NCI-H2196 (cell line): ENCODE measurements around the gene FGF19.

Source experiments
- DNase-seq: peaks from one replicate; lab custom pipeline; 2025; ENCODE audit not compliant: unreplicated experiment; lab: John Stamatoyannopoulos, UW

The FGF19 gene

GRCh38 chr11:69656536-69657455, 47.0 kb downstream of the FGF19 start:
- no peak for DNase-seq

DNA sequence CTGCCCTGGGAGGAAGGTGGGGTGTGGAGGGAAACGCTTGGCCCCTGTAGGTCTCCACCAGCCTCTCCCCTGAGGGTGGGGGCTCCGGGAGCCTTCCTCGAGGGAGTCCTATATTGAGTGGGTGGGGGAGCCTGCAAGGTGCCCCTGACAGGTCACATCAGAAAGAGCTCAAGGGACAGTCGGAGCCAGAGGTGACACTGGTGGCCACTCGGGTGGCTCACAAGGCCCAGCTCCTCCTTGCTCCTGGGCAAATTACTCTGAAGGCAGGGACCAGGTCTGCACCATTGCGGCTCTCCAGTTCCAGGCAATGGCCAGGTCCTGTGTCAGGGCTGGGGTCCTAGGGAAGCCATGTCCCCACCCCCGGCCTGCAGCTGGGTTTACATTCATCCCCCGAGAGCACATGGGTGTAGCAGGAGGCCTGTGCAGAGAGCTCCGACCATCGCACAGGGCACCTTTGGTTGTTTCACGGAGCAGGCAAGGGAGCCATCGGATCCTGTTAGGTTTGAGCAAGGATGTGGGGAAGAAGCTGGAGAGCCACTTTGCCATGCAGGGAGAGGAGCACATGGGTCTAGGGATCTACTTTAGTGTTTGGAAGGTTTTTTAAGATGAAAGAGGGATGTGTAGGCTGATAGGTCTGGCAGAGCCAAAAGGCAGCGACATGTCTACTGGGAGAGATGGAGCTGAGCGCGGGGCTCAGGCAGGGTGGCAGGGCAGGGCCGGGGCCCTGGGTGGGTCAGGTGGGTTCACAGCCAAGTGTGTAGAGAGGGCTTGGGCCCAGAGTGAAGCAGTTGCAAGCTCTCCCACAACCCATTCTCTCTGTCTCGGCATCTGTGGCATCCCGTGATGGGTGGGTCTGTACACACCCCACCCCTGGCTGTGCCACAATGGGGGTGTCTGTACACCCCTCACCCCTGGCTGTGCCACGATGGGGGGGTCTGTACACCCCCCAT, 48.1 kb downstream of the FGF19 start:
- DNase-seq: no peak

GRCh38 chr11:69654660-69655478, 49.0 kb downstream of the FGF19 start:
- peak; percentile 37 for DNase-seq

GRCh38 chr11:69654001-69654659, 49.7 kb downstream of the FGF19 start:
- peak; percentile 24 for DNase-seq

DNA sequence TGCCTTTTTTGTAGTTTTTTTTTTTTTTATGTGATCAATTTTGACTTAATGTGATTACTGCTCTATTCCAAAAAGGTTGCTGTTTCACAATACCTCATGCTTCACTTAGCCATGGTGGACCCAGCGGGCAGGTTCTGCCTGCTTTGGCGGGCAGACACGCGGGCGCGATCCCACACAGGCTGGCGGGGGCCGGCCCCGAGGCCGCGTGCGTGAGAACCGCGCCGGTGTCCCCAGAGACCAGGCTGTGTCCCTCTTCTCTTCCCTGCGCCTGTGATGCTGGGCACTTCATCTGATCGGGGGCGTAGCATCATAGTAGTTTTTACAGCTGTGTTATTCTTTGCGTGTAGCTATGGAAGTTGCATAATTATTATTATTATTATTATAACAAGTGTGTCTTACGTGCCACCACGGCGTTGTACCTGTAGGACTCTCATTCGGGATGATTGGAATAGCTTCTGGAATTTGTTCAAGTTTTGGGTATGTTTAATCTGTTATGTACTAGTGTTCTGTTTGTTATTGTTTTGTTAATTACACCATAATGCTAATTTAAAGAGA, 50.3 kb downstream of the FGF19 start:
- no peak for DNase-seq

- no peak for DNase-seq
Measured at GRCh38 chr11:69652999-69653398, 50.8 kb downstream of the FGF19 start.

- no peak for DNase-seq
Measured at GRCh38 chr11:69651834-69652620, 51.8 kb downstream of the FGF19 start.

DNA sequence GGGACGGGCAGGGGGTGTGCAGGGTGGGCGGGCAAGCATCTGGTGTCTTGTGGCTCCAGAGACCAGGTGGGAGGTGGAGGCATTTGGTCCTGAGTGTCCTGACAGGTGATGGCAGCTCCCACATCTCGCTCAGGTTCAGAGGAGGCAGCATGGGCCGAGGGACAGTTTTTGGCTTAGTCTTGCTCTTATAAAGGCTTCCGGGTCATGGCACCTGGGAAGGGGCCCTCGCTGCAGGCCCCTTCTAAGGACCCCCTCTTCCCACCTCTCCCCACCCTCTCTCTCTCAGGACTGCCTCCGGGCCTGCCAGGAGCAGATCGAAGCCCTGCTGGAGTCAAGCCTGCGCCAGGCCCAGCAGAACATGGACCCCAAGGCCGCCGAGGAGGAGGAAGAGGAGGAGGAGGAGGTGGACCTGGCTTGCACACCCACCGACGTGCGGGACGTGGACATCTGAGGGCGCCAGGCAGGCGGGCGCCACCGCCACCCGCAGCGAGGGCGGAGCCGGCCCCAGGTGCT, 52.9 kb downstream of the FGF19 start:
- no peak for DNase-seq

- DNase-seq: no peak
Measured at GRCh38 chr11:69650081-69650831, 53.6 kb downstream of the FGF19 start.

GRCh38 chr11:69649576-69649900, 54.3 kb downstream of the FGF19 start:
- no peak for DNase-seq

DNA sequence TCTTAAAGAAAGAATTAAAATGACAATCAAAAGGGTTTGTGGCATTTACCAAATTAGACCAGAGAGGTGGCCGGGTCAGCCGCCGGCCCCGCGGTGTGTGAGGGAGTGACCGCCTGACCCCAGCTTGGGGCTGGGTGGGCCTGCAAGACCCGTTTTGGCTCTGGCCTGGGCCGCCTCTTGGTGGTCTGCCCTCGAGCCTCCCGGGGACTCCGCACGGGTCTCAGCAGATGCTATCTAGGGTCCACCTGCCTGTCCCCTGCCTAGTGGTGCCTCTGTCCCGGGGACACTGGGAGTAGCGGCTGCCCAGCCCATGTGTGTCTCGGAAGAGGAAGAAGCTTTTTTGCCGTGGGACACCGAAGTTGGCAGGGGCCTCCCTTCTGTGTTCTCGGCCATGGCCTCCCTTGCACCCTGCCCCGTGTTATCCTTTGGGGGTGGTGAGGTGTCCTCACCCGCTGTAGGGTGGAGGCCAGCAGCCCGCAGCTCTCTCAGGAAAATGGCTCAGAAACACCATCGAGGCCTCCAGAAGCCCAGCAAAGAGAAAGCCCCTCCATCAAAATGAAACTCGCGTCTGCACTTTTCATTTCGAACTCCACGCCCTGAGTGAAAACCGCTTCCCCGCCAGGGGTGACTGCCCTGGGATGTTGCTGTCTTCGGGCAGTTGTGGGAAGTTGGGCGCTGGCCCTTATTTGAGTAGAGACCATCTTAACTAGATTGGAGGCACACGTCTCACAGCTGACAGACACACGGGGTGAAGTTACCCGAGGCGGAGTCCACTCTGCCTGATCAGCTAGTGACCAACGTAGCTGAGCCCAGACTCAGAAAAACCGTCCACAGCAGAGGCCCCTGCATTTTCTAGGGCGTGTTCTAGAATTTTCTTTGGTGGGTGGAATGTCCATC, 54.9 kb downstream of the FGF19 start:
- DNase-seq: no peak
